ENCODE results near the gene RBM41.
"Not testable (repeated sequence)": the region's sequence is repeated elsewhere in the genome, so short reads cannot be mapped to it uniquely, and the experiment has no call there.

RBM41 gene

DNA sequence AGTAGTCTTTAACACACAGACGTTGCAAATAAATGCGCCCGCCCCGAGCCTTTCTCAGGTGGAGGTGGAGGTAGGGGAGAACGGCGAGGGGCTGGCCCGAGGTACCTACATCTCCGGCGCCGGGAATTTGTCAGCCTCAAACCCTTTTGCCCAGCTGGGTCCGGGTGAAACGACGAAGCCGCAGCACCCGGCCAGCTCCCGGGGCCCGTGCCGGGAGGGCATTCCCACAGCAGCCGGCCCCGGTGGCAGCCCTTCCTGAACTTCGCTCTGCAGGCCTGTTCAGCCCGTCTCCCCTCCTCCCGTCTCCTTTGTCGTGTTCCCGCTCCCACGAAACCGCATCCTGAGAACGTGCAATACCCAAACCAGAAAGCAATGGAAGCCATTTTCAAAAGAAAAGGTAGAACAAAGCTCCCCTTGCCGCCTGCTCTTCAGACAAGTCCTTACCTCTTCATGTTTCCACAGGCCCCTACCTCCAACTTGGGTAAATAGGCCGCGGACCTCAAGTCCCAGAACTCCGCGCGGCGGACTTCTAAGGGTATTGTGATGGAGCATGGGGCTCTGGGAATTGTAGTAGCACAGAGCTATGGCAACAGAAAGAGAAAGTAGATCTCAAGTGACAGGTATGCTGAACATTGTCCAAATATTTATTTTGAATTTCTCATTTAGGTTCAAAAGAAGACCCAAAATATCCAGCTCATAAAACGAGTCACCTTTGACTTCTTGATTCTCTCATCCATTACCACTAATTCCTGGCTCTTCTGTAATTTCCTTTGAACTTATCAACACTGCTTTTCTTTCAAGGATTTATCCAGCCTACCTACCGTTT, at the start of gene RBM41:
Gene RBM41 (minus strand): TSS at position 501 of the 826 bp plus-strand sequence. CDS start 49 bp downstream, at position 452.
- DNase-seq, result peak; percentile 62

DNA sequence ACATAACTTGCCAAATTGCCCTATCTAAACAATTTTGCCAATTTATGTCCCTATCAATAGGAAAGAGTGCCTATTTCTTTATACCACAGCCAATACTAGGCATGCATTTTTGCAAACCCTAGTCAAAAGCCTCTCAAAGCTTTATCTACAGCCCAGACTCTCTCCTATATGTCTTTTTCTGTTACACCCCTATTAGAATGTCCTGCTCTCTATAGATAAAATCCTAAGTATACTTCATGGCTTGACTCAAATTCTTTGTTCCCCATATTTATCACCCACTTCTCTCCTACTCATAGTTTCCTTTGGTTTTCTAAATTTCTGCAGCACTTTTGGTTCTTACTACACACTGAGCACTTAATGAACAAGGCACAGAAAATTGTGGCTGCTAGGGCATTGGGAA, 49.6 kb upstream of the RBM41 start:
- no peak for DNase-seq

DNA sequence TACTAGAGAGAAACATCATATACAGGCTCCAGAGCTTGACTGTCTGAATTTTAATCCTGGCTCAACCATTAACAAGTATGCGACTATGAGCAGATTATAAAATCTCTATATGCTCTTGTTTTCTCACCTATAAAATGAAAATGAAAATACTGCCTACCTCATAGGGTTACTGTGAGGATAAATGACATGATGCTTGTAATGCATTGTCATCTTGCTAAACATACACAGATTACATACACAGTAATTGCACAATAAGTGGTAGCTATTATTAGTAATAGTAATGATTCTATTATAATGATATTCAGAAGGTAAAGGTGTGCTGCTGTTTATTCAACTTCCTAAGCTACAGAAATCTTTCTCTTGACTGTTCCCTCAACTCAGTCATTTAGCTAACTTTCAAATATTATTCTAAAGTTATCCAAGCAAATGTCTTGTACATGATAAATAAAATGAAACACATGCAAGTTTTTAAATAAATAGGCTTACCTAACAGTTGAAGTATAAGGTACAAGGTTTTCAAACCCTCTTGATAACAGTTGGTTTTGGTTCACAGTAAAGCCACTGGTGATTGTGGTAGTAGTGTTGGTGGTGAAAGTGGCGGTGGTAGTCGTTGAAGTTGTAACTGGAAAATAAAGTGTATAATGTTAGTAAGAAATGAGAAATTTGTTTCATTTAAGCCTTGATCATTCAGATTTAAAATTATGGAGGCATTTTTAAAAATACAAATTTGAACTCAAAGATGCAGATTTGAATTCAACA, 48.7 kb upstream of the RBM41 start:
- no peak for DNase-seq

DNA sequence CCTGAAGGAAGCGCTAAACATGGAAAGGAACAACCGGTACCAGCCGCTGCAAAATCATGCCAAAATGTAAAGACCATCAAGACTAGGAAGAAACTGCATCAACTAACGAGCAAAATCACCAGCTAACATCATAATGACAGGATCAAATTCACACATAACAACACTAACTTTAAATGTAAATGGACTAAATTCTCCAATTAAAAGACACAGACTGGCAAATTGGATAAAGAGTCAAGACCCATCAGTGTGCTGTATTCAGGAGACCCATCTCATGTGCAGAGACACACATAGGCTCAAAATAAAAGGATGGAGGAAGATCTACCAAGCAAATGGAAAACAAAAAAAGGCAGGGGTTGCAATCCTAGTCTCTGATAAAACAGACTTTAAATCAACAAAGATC, 39.0 kb upstream of the RBM41 start:
- not testable (repeated sequence) for DNase-seq

- not testable (repeated sequence) for DNase-seq
Observed at GRCh38 chrX:107155621-107156430, 37.2 kb upstream of the RBM41 start.

DNA sequence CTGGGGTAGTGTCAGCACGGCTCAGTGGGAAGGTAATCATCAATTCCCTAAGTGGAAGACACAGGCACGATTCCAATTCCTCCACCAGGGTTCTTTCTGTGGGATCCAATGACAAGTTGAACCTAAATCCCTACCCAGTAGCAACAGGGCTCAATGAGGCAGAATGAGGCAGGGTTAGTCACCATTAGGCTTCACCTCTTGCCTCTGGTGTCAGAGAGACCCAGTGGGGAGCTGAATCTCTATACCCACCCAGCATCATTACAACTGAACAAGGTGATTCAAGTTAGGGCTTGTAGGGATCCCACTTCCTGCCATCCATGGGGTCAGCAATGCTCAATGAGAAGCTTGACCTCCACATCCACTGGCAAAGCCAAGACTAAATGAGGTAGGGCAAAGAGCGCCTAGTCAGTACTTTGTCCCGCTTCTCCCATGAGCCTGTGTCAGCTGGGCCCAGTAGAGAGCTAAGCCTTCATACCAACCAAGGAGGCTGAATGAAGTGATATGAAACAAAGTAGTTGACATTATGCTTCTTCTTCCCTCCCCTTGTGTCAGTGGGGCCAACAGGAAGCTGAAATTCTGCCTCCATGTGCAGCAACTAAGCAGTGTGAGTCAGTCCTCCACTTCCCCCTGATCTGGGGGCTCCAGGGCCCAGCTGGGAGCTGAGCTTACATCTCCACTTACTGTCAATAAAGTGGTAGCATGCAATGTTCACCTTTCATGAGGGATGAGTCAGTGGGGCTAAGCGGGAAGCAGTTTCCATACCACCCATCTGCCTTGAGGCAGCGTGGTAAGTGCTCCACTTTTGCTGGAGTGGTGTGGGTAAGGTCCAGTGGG, 36.4 kb upstream of the RBM41 start:
- DNase-seq, result no peak

- no peak for DNase-seq
Observed at GRCh38 chrX:107153005-107153404, 34.4 kb upstream of the RBM41 start.

DNA sequence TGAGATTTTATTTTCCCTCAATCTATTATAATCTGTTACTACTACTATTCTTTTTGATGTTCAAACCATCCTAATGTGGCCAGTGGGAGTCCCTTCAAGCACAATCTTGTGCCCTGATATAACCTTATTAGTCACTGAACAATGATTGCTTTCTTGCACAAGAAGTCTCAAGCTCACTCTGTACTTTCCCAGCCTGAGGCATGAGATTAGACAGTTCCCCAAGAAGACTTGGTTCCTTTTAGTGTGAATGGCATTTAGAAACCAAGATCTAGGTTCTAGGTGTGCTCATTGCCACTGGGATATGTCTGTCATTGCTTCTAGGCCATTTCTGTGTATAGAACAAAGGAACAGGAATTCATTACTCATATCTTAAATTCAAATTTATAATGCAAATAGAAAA, 28.0 kb upstream of the RBM41 start:
- DNase-seq, result no peak

DNA sequence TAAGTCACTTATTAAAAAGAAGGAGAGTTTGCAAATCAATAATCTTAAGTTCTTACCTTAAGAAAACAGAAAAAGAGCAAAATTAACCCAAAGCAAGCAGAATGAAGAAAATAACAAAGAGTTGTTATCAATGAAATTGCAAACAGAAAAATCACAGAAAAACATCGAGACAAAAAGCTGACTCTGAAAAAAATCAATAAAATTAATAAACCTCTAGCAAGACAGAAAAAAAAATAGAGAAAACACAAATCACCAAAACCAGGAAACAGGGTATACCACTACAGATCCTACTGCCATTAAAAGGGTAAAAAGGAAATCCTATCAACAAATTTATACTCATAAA, 17.3 kb upstream of the RBM41 start:
- no peak for DNase-seq

GRCh38 chrX:107135049-107135964, 16.7 kb upstream of the RBM41 start:
- DNase-seq, result no peak

DNA sequence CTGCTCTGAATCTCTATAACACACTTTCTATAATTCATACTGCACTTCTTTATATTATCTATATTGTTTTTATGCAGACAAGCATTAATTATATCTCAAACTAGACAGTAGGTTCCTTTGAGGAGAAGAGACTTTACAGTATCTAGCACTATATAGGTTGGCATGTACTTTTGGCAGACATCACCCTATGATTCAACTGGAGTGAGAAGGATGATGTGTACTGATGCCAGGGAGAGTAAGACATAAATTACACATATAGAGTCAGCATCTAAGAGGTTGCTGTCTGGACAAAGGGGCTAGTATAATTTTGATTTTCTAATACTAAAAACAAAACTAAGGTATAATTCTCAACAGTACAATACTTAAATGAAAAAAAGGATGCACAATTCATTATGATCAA, 5.1 kb upstream of the RBM41 start:
- no peak for DNase-seq

DNA sequence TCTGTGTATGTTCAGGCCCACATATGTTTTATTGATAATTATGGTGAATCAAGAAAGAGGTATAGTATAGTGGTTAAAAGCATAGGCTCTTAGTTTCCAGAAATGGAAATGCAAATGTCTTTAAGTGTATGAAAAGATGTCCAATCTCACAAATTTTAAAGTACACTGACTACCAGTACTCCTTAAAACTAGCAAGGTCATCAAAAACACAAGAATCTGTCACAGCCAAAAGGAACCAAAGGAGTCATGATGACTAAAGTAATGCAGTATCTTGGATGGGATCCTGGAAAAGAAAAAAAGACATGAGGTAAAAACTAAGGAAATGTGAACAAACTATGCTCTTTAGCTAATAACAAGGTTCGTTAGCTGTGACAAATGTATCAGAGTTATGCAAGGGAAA, 661 bp upstream of the RBM41 start:
- DNase-seq, result no peak

GRCh38 chrX:107117993-107118321, 665 bp downstream of the RBM41 start:
- DNase-seq, result no peak

DNA sequence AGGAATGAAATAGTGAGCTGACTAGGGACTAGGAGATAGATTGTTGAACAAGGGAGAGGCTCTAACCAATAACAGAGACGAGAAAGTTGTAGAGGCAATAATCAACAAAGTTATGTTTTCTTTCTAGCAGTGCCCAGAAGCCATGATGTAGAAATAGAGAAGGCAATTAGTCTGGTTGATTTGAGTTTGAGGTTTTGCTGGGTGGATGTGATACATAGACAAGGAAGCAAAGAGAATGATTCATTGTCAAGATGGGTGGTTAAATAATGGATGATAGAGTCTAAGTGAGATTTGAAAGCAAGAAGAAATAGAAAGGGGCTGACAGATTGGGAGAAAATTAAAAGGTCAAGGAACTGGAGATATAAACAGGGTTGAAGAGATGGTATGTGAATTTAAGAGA, 11.2 kb downstream of the RBM41 start:
- no peak for DNase-seq

DNA sequence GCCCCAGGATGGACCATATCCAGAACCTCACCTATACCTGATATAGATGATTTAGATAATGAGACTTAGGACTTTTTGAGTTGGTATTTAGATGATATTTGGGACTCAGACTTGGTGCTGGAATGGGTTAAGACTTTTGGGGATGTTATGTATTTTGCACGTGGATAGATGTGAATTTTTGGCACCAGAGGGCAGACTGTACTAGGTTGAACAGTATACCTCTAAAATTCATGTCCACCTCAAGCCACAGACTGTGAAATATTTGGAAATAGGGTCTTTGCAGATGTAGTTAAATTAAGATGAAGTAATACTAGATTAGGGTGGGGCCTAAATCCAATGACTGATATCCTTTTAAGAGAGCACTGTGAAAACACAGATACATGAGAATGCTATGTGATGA, 15.6 kb downstream of the RBM41 start:
- DNase-seq, result no peak

DNA sequence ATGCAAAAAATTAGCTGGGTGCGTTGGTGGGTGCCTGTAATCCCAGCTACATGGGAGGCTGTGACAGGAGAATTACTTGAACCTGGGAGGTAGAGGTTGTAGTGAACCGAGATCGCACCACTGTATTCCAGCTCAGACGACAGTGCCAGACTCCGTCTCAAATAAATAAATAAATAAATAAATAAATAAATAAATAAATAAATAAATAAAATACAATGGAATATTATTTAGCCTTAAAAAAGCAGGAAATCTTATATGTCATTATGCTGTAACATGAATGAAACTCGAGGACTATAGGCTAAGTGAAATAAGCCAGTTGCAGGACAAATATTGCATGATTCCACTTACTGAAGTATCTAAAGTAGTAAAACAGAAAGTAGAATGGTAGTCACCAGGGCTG, 42.5 kb downstream of the RBM41 start:
- no peak for DNase-seq

- not testable (repeated sequence) for DNase-seq
Observed at GRCh38 chrX:107057731-107058130, 60.9 kb downstream of the RBM41 start.

GRCh38 chrX:107054978-107055377, 63.6 kb downstream of the RBM41 start:
- no peak for DNase-seq

DNA sequence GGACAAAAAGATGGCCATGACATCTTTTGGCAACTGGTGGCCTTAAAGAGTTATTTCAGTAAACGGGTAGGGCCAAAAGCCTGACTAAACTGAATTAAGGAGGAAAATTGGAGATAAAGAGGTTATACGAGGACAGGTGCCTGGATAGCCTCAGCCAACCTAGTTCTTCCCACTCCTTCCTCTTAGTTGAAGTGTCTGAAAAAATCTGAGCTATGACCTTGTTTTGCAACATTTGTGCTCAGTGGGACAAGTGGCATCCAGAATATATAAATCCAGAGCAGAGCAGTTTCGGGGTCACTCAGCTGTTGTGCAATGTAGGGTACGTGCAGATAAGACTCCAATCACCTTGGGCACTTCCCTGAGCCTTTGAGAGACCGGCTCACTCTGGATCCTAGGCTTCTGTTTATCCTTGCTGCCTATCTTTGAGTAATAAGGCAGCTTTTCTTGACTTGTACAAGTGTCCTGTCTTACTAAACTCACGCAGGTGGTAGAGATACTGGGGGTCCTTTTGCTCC, 68.4 kb downstream of the RBM41 start:
- DNase-seq, result no peak

DNA sequence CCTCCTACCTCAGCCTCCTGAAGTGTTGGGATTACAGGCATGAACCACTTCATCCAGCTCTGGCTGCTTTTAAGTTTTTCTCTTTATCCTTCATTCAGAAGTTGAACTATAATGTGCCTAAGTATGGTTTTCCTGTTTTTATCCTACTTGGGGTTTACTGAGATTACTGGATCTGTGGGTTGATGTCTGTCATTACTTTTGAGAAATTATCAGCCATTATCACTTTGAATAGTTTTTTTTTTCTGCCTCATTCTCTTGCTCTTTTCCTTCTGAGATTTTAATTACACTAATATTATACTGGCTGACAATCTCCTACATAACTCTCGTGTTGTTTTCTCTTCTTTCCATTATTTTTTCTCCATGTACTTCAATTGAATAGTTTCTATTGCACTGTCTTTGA, 71.0 kb downstream of the RBM41 start:
- DNase-seq, result no peak

GRCh38 chrX:107029752-107030151, 88.9 kb downstream of the RBM41 start:
- DNase-seq, result no peak
